GM19351 (cell line): ENCODE results near the gene SDR39U1.

Experiments used
- ATAC-seq: cut with Tn5 transposase; IDR thresholded peaks from one replicate; pipeline ENCODE4 v1.9.1; 2021; ENCODE audit warnings: mild to moderate bottlenecking, moderate library complexity; ENCODE audit not compliant: unreplicated experiment

The SDR39U1 gene

DNA sequence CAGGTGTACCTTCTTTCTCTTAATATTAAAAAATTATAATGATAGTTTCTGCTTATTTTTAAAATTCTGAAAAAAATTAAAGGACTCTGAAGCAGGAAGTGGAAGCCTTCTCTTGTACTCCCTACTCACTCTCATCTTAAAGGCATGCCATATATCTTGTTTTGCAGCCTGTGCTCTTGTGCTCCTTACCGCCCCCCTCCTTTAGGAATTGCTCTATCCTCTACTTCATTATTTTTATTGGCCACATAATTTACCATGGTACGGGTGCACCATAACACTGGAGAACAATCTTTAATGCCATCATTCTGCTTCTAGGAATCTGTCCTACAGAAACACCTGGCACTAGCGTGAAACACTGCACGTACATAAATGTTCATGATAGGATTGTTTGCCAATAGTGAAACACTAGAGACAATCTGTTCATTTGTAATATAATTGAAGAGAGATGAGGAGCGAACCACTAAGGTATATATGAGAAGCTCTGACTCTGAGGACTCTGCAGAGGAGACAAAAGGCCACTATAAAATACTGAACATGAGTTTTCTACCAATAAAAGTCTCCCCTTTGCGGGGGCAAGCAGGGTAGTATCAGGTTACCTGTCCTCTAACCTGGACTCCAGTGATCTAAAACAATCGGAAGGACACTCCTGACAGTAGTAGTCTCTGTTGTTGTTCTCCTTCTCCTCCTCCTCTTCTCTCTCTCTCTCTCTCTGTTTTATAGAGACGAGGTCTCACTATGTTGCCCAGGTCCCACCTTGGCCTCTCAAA lies 50.1 kb downstream of the SDR39U1 start:
- ATAC-seq, result no peak

DNA sequence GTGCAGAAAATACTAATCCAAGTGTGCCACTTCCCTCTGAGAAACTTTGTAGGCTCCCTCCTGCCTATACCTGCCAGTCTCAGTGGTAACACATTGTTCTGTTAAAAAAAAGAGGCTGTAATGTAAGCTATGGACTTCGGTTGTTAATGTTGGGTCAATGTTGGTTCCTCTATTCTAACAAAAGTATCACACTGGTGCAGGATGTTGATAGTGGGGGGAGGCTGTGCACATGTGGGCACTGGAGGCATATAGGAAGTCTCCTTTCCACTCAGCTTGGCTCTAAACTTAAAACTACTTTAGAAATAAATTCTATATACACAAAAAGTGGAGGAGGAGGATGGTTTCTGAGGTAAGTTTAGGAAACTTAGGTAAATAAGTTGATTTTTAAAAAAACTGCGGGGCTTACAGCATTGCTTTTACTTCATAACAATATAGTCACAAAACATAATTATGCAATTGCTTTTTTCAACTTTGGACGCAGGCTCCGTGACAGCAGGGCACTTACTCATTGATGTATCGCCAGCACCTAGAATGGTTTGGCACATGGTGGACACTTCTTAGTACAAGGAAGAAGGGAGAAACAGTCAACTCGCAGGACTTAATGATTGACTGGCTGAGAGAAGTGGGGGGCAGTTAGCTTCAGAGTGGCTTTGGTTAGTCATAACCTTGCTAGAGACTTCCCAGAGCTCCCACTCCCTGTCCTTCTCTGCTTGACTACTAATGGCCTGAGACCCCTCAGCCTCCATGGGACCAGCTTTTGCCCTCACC lies 51.7 kb downstream of the SDR39U1 start:
- no peak for ATAC-seq
